ENCODE results near the gene RAD18.

GRCh38 chr3:8857720-8858367 is 105.4 kb downstream of the RAD18 start:
- TF ChIP-seq POLR2AphosphoS5 (IDR thresholded peaks at IDR 0.05; ENCODE audit: low read depth, low read length) (no peak), POLR2A (IDR thresholded peaks at IDR 0.05; ENCODE audit: low read depth, low read length) (no peak)
